ENCODE measurements around the gene MBTPS1. TPM values are rescaled to one million over a fixed set of nuclear protein-coding genes. Genes with fewer than 3 reads are reported as not detected.

The MBTPS1 gene
- total RNA-seq, 6 experiments from 2014 or later: 34.5 to 45.6 (median 40.1) TPM

- TF ChIP-seq CTCF (IDR thresholded peaks at IDR 0.05): no peak
- TF ChIP-seq POLR2A (IDR thresholded peaks at IDR 0.05): no peak
- Histone ChIP-seq H3K27ac (no peak overlapping the region), H3K9me3 (no peaks in the 10 kb centered on the region), H3K4me3 (no peak overlapping the region), H3K4me1 (no peaks in the 10 kb centered on the region), H3K27me3 (no peaks in the 10 kb centered on the region), H3K36me3 (no peaks in the 10 kb centered on the region)
- DNase-seq (no peak), ATAC-seq (no peak)
- whole genome bisulfite sequencing (ENCODE audit: insufficient coverage, low coverage, low lambda C conversion rate, missing lambda C conversion rate): 16% methylated on average over 1 of the region's 1 CpG
- intact Hi-C loops (cut with DNase I): no loop called here
Observed at GRCh38 chr16:84159800-84160199, 43.1 kb upstream of the MBTPS1 start.

- 21% methylated on average over 7 of the region's 9 CpGs for WGBS (ENCODE audit: insufficient coverage, low coverage, low lambda C conversion rate, missing lambda C conversion rate)
- no peak overlapping the region for H3K27ac ChIP-seq
- TF ChIP-seq CTCF (IDR thresholded peaks at IDR 0.05) (no peak), POLR2A (IDR thresholded peaks at IDR 0.05) (no peak)
- H3K4me1 ChIP-seq: no peaks in the 10 kb centered on the region
- no peaks in the 10 kb centered on the region for H3K9me3 ChIP-seq
- H3K4me3 ChIP-seq: no peak overlapping the region
- ATAC-seq (no peak), DNase-seq (no peak)
- H3K36me3 ChIP-seq: no peaks in the 10 kb centered on the region
- H3K27me3 ChIP-seq: no peaks in the 10 kb centered on the region
- intact Hi-C loops (cut with DNase I): no loop called here
Observed at GRCh38 chr16:84159007-84159406, 42.3 kb upstream of the MBTPS1 start.

- H3K9me3 ChIP-seq: no peaks in the 10 kb centered on the region
- H3K4me1 ChIP-seq: no peaks in the 10 kb centered on the region
- ATAC-seq (no peak), DNase-seq (no peak)
- no peak for TF ChIP-seq POLR2A (IDR thresholded peaks at IDR 0.05)
- TF ChIP-seq CTCF (IDR thresholded peaks at IDR 0.05): no peak
- no peak overlapping the region for H3K27ac ChIP-seq
- 61% methylated on average over 5 of the region's 5 CpGs for WGBS (ENCODE audit: insufficient coverage, low coverage, low lambda C conversion rate, missing lambda C conversion rate)
- no peaks in the 10 kb centered on the region for H3K36me3 ChIP-seq
- intact Hi-C loops (cut with DNase I): no loop called here
- no peak overlapping the region for H3K4me3 ChIP-seq
- no peaks in the 10 kb centered on the region for H3K27me3 ChIP-seq
Observed at GRCh38 chr16:84156342-84156784, 39.6 kb upstream of the MBTPS1 start.

GRCh38 chr16:84155771-84156170 lies 39.0 kb upstream of the MBTPS1 start:
- no peaks in the 10 kb centered on the region for H3K27me3 ChIP-seq
- 68% methylated on average over 5 of the region's 6 CpGs for WGBS (ENCODE audit: insufficient coverage, low coverage, low lambda C conversion rate, missing lambda C conversion rate)
- no peaks in the 10 kb centered on the region for H3K36me3 ChIP-seq
- H3K27ac ChIP-seq: no peak overlapping the region
- no peak for TF ChIP-seq CTCF (IDR thresholded peaks at IDR 0.05)
- no peak for TF ChIP-seq POLR2A (IDR thresholded peaks at IDR 0.05)
- DNase-seq: no peak
- H3K4me3 ChIP-seq: no peak overlapping the region
- intact Hi-C loops (cut with DNase I): no loop called here
- H3K9me3 ChIP-seq: no peaks in the 10 kb centered on the region
- ATAC-seq: no peak
- no peaks in the 10 kb centered on the region for H3K4me1 ChIP-seq

- 89% methylated on average over 2 of the region's 4 CpGs for WGBS (ENCODE audit: insufficient coverage, low coverage, low lambda C conversion rate, missing lambda C conversion rate)
- intact Hi-C loops (cut with DNase I): no loop called here
Observed at GRCh38 chr16:84155226-84155625, 38.5 kb upstream of the MBTPS1 start.

More at GRCh38 chr16:84155226-84155625, 38.5 kb upstream of the MBTPS1 start:
- Histone ChIP-seq H3K27ac (no peak overlapping the region), H3K27me3 (no peaks in the 10 kb centered on the region), H3K9me3 (no peaks in the 10 kb centered on the region), H3K4me3 (no peak overlapping the region), H3K4me1 (no peaks in the 10 kb centered on the region), H3K36me3 (no peaks in the 10 kb centered on the region)
- DNase-seq: no peak
- ATAC-seq: no peak
- TF ChIP-seq CTCF (IDR thresholded peaks at IDR 0.05) (no peak), POLR2A (IDR thresholded peaks at IDR 0.05) (no peak)
